Epithelial cell of esophagus (primary cell): ENCODE results near the gene MPZL3.

Source experiments
- DNase-seq: peaks from one replicate; pipeline ENCODE4 v3.0.0; 2010; ENCODE audit warnings: low read depth
- H3K4me3 ChIP-seq: 2 replicates; pipeline ENCODE4 v1.5.1; 2011; ENCODE audit warnings: mild to moderate bottlenecking, low read length, control low read depth
- CTCF ChIP-seq: IDR thresholded peaks from 2 replicates; pipeline ENCODE4 v1.5.1; 2011; ENCODE audit warnings: low read depth, mild to moderate bottlenecking, low read length, control low read depth, inconsistent platforms; ENCODE audit not compliant: insufficient read depth; ENCODE audit errors: missing control alignments

Gene MPZL3

GRCh38 chr11:118258410-118258809 lies 6.2 kb upstream of the MPZL3 start:
- DNase-seq: peak; percentile 43
- no peak overlapping the region for H3K4me3 ChIP-seq
- TF ChIP-seq CTCF: peak; percentile 45

- peak overlapping the region; percentile 84 for H3K4me3 ChIP-seq
- TF ChIP-seq CTCF: no peak
- no peak for DNase-seq
These were observed 523 bp upstream of the MPZL3 start for GRCh38 chr11:118252688-118253087.

GRCh38 chr11:118247041-118247440 lies 5.1 kb downstream of the MPZL3 start:
- H3K4me3 ChIP-seq: no peak overlapping the region
- TF ChIP-seq CTCF: no peak
- DNase-seq: peak; percentile 66

- H3K4me3 ChIP-seq: no peak overlapping the region
- DNase-seq: peak; percentile 46
- TF ChIP-seq CTCF: no peak
These were observed 6.1 kb downstream of the MPZL3 start for GRCh38 chr11:118245936-118246562.

- no peak for DNase-seq
- no peak overlapping the region for H3K4me3 ChIP-seq
- TF ChIP-seq CTCF: no peak
These were observed 8.0 kb downstream of the MPZL3 start for GRCh38 chr11:118243993-118244762.

- DNase-seq: no peak
- no peak for TF ChIP-seq CTCF
- no peak overlapping the region for H3K4me3 ChIP-seq
These were observed 9.0 kb downstream of the MPZL3 start for GRCh38 chr11:118243161-118243560.

- no peak overlapping the region for H3K4me3 ChIP-seq
- TF ChIP-seq CTCF: no peak
- no peak for DNase-seq
These were observed 10.4 kb downstream of the MPZL3 start for GRCh38 chr11:118241764-118242098.
